ENCODE results near the gene ARHGEF19. TPM values are rescaled to one million over a fixed set of nuclear protein-coding genes. Genes with fewer than 3 reads are reported as not detected.

ARHGEF19 gene
- total RNA-seq, 1 experiment from 2014 or later: 21.1 TPM

DNA sequence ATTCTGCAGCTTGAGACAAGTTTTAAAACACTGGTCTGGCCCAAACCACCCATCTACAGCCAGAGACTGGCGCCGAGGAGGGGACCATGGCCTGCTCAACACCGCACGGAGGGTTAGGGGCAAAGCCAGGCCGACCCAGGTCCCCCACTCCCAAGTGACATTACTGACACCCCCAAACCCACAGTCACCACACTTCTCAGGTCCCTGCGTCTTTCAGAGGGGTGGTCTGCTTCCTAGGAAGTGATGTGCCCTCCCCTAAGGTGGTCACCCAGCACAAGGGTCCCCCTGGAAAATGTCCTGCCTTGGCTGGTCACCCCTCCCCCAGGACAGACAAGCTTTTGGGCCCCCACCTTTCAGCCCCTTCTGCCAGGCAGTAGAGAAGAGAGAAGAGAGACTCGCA, 35.8 kb downstream of the ARHGEF19 start:
- no peak overlapping the region for H2BK15ac ChIP-seq (ENCODE audit: low read depth, low read length)
- H3K9me3 ChIP-seq (ENCODE audit: control insufficient read depth, low read depth, low read length): no peaks in the 10 kb centered on the region
- H3K27ac ChIP-seq (ENCODE audit: insufficient read length, low read depth, low read length): no peak overlapping the region
- peaks cover 9 to 29% of the 10 kb centered on the region in 2 experiments for H3K4me1 Mint-ChIP-seq
- H4K20me1 ChIP-seq (ENCODE audit: control insufficient read depth, insufficient read depth, insufficient read length): no peaks in the 10 kb centered on the region
- no peak overlapping the region for H3K9ac ChIP-seq (ENCODE audit: extremely low read depth, insufficient read length, low read length)
- no peak overlapping the region for H2BK5ac ChIP-seq (ENCODE audit: insufficient read length, low read length)
- H3K27me3 Mint-ChIP-seq (ENCODE audit: low read depth): peaks cover 1% of the 10 kb centered on the region; the same call in 1 of the 2 replicates
- H4K5ac ChIP-seq (ENCODE audit: insufficient read length, low read depth, low read length): no peak overlapping the region
- H2BK12ac ChIP-seq (ENCODE audit: insufficient read length, low read depth, low read length): no peak overlapping the region
- no peak overlapping the region for H2BK120ac ChIP-seq (ENCODE audit: low read depth, low read length, poor library complexity, severe bottlenecking)
- no peaks in the 10 kb centered on the region for H3K23me2 ChIP-seq (ENCODE audit: insufficient read length, low read depth, low read length, poor library complexity, severe bottlenecking)
- H3K18ac ChIP-seq (ENCODE audit: insufficient read length, low read depth, low read length): no peak overlapping the region
- no peak overlapping the region for H3K4ac ChIP-seq (ENCODE audit: low read depth, low read length)
- DNase-seq: no peak
- H3K27me3 ChIP-seq (ENCODE audit: insufficient read depth, low read length): no peaks in the 10 kb centered on the region
- peak overlapping the region in 1 of 3 experiments; percentile 12; a peak in 2 of 7 replicates for H3K27ac Mint-ChIP-seq
- no peak overlapping the region for H3T11ph ChIP-seq (ENCODE audit: low read length)
- H2AFZ ChIP-seq (ENCODE audit: low read length): no peak overlapping the region
- no peaks in the 10 kb centered on the region for H3K79me1 ChIP-seq (ENCODE audit: insufficient read depth, low read depth, low read length, poor library complexity, severe bottlenecking)
- TF ChIP-seq, protein P1, sequence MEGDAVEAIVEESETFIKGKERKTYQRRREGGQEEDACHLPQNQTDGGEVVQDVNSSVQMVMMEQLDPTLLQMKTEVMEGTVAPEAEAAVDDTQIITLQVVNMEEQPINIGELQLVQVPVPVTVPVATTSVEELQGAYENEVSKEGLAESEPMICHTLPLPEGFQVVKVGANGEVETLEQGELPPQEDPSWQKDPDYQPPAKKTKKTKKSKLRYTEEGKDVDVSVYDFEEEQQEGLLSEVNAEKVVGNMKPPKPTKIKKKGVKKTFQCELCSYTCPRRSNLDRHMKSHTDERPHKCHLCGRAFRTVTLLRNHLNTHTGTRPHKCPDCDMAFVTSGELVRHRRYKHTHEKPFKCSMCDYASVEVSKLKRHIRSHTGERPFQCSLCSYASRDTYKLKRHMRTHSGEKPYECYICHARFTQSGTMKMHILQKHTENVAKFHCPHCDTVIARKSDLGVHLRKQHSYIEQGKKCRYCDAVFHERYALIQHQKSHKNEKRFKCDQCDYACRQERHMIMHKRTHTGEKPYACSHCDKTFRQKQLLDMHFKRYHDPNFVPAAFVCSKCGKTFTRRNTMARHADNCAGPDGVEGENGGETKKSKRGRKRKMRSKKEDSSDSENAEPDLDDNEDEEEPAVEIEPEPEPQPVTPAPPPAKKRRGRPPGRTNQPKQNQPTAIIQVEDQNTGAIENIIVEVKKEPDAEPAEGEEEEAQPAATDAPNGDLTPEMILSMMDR (conservative IDR thresholded peaks at IDR 0.05): no peak
- H3K4me1 ChIP-seq (ENCODE audit: insufficient read depth, low read length): no peaks in the 10 kb centered on the region
- H4K8ac ChIP-seq (replicated peaks; ENCODE audit: insufficient read length, low read depth, low read length): no peak overlapping the region
- H3K4me2 ChIP-seq (ENCODE audit: insufficient read depth, insufficient read length, low read length): no peak overlapping the region
- no peak overlapping the region for H3K14ac ChIP-seq (ENCODE audit: insufficient read depth, low read length)
- H4K91ac ChIP-seq (ENCODE audit: insufficient read length, low read depth, low read length): no peak overlapping the region
- H3K36me3 Mint-ChIP-seq (ENCODE audit: insufficient read depth in 1 of 3, low read depth in 3 of 3): no peaks in the 10 kb centered on the region
- H3K4me3 Mint-ChIP-seq: no peak overlapping the region
- WGBS (ENCODE audit: extremely low coverage, insufficient read length, low lambda C conversion rate): no CpG with 5 or more reads among the region's 7 CpGs
- H3K23ac ChIP-seq (ENCODE audit: insufficient read length, low read depth, low read length): no peak overlapping the region
- H3K9me3 Mint-ChIP-seq: no peaks in the 10 kb centered on the region
- H3K56ac ChIP-seq (ENCODE audit: insufficient read length, low read depth, low read length): no peak overlapping the region
- H2BK20ac ChIP-seq (ENCODE audit: low read depth, low read length, poor library complexity, severe bottlenecking): no peak overlapping the region
- no peak overlapping the region for H2AK5ac ChIP-seq (ENCODE audit: insufficient read length, low read length)
- no peaks in the 10 kb centered on the region for H3K79me2 ChIP-seq (ENCODE audit: insufficient read depth, low read length)
